HG03095 (cell line): Measurements from ENCODE around the gene ASPM.
"Not testable (repeated sequence)": the region's sequence is repeated elsewhere in the genome, so short reads cannot be mapped to it uniquely, and the experiment has no call there.

Experiments used
- ATAC-seq: cut with Tn5 transposase; IDR thresholded peaks from one replicate; pipeline ENCODE4 v1.9.1; 2021; ENCODE audit warnings: moderate library complexity; ENCODE audit not compliant: unreplicated experiment

The ASPM gene

DNA sequence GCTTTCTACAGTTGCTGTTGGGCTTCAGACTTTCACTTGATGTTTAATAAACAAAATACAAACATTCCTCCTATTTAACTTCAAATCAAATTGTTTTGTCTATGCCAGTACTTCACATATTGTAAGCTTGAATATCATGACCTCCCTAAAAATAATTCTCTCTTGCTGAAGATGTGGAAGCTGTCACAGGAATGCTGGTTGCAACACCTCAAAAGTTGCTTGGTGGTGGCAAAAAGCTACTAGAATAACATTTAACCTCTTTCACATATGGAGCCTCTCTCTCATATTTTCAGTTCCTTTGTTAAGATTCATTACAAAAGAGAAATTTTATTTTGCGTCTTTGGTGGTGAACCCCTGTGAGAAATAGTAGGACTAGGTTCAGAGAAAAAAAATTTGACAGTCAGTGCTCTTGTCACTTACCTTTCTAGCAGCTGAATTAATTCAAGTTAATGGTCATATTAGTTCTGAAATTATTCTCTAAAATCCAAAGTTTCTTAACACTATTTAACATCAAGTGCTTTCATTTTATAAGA lies 53.9 kb downstream of the ASPM start:
- ATAC-seq, result no peak

DNA sequence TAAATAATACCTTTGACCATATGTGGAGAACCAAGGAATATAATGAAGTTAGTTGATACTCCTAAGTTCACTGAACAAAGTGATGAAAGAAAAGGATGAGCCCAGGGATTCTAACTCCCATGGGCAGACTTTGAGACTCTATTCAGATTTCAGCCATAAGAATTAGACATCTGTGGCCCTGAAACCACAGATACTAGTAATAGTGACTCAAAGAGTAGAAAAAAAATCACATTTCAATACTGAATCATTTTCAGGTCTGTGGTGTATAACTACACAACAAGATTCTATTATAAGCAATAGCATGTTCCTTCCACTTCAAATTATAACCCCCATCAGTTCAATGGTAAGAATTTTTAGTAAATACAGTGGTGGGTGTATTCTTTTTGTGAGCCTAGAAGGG lies 63.0 kb downstream of the ASPM start:
- no peak for ATAC-seq

DNA sequence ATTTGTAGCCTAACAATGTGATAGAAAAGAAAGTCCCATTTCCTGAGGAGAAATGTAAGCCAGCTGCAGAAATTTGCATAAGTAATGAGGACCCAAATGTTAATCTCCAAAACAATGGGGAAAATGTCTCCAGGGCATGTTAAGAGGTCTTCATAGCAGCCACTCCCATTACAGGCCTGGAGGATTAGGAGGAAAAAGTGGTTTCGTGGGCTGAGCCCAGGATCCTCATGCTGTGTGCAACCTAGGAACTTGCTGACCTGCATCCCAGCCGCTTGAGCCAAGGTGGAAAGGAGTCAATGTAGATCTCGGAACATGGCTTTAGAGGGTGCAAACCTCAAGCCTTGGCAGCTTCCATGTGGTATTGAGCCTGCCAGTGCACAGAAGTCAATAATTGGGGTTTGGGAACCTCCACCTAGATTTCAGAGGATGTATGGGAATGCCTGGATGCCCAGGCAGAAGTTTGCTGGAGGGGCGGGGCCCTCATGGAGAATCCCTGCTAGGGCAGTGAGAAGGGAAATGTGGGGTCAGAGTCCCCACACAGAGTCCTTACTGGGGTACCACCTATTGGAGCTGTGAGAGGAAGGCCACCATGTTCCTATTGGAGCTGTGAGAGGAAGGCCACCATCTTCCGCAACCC lies 65.2 kb downstream of the ASPM start:
- ATAC-seq, result no peak

DNA sequence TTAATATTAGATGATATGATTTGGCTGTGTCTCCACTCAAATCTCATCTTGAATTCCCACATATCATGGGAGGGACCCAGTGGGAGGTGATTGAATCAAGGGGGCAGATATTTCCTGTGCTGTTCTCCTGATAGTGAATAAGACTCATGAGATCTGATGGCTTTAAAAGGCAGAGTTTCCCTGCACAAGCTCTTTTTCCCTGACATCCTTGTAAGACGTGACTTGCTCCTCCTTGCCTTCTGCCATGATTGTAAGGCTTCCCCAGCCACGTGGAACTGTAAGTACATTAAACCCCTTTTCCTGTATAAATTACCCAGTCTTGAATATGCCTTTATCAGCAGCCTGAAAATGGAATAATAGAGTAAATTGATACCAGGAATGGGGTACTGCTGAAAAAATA lies 66.1 kb downstream of the ASPM start:
- no peak for ATAC-seq

DNA sequence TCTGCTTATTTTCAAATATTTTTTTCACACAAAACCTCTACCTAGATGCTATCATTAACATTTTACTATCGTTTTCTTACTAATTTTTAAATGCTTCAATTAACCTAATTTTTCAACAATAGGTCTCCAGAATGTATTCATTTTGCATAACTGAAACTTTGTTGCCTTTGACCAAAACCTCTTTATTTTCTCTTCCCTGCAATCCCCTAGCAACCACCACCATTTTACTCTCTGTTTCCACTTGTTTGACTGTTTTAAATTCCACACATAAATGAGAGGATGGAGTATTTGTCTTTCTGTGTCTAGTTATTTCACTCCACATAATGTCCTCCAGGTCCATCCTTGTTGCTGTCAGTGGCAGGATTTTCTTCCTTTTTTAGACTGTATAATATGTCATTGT lies 69.9 kb downstream of the ASPM start:
- ATAC-seq, result no peak

DNA sequence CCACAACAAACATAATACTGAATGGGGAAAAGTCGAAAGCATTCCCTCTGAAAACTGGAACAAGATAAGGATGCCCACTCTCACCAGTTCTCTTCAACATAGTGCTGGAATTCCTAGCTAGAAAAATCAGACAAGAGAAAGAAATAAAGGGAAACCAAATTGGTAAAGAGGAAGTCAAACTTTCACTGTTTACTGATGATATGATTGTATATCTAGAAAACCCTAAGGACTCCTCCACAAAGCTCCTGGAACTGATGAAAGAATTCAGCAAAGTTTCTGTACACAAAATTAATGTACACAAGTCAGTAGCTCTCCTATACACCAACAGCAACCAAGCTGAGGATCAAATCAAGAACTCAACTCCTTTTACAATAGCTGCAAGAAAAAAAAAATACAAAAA lies 72.5 kb downstream of the ASPM start:
- ATAC-seq, result no peak

DNA sequence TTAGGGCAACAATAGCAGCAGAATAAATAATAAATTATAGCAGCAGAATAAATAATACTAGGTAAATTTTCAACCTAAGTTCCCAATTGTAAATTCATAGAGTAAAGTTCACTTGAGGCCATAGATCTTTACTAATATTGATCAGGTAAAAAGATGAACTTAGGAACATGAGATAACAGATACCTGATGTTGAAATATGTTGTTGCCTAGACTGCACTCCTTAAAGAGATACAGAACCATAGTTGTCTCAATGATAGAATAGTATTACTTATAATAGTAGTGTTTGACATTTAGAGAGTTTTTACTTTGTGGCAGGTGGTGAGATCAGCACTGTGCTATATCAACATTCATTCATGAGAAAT lies 79.0 kb downstream of the ASPM start:
- ATAC-seq, result no peak

DNA sequence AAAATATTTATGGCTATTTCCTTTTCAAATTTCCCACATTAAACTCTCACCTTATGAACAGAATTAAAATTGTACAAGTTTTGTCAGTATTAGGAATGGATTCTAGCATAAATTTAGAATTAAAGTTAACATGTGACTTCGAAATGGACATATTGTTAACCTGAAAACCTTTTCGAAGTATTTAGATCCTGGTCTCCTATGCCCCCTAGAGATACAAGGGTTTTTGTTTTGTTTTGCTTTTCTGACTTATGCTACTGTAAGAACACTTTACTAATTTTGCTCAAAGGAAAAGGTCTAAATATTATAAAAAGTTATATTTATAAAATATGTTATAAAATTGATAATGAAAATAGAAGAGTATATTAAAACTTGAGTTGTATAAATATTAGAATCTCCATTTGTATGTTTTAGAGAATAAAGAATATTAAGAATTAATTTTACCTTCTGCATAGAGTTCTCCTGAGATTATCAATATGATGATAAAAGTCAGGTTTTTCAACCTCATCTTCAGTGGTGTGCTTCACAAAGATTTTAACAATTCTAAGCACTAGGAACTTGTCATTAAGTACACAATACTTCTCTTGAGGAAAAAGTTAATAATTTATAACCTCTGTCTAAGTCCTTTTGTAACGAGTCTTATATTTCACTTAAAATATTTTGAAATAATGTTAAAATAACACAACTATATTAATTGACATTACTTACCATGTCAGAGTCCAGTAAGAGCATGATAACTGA lies 79.6 kb downstream of the ASPM start, which contains the start of gene F13B:
Gene F13B, minus strand, starts transcription at position 542 of the 738 bp plus-strand sequence. Its CDS starts 37 bp downstream, at position 505.
- ATAC-seq, result no peak

DNA sequence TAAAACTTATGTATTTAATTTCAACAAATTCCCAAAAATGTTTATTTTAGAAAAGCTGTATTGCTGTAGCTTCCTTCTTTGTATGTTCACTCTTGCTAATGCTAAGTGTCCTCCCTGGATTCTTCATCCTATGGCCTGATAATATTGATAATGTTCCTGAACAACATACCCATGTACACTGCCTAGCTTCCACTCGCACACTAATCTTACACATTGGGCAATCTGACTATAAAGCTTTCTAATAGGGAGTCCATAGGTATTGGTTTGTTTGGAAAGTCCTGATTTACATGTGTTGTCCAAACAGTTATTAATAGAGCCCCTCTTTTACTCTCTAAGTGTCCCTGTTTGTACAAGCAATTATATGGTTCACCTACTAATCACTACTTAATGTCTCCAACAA lies 80.2 kb downstream of the ASPM start:
- ATAC-seq, result no peak

DNA sequence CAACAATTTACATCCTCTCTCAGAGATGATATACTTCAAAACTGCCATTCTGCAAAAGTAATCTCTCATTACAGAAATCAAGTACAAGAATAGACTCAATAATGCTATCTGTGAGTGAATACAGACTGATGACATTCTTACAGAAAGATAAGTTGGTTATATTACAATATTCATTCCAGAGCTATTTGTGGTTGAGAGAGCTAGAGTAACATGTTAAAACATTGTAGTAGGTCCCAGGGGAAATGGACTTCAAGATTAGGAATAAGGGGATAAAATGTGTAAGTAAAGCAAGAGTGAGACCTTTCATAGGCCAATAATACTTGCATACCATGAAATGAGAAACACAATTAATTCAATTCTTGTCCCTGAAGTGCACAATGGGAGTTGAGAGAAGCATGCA lies 80.9 kb downstream of the ASPM start:
- ATAC-seq, result no peak

DNA sequence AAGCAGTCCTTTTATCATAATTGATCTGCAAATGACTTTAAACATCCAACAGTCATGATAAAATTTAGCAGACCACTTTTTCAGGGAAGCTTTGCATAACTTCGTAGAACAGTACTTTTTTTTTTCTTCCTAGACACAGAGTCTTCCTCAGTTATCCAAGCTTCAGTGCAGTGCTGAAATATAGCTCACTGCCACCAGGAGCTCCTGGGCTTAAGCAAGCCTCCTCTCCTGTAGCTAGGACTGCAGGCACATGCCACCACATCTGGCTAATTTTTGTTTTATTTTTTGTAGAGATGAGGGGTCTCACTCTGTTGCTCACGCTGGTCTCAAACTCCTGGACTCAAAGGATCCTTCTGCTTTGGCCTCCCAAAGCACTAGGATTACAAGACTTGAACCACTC lies 83.3 kb downstream of the ASPM start:
- ATAC-seq, result no peak

DNA sequence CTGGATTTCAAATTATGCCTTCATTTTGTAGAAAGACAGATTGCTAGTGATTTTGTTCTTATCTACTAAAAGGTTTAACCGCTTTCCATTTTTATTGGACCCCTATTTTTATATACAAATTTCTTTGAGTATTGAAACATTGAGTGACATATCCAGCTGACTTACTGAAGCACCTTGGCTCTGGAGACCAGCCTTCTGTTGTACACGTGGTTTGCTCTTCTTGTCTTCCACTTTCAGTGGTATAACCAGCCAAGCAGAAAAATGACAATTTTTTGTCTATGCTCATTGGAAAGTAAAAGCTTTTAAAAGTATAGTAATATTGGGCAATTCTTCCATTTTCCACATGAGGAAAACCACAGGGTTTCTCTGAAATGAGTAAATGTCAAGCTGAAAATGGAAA lies 83.8 kb downstream of the ASPM start:
- ATAC-seq, result peak; percentile 60

DNA sequence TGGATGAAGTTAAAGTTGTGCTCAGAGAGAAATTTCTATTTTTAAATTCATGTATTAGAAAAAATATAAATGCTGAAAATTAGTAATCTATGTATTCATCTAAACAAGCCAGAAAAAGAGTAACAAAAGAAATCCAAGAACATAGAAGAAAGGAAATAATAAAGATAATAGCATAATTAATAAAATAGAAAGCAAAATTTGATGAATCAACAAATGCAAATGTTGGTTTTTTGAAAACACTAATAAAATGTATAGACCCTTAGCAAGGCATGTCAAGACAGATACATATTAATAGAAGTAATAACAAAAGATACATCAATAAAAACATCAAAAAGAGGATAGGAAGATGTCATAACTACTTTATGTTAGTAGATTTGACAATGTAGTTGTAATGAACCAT lies 97.4 kb downstream of the ASPM start:
- ATAC-seq, result no peak

DNA sequence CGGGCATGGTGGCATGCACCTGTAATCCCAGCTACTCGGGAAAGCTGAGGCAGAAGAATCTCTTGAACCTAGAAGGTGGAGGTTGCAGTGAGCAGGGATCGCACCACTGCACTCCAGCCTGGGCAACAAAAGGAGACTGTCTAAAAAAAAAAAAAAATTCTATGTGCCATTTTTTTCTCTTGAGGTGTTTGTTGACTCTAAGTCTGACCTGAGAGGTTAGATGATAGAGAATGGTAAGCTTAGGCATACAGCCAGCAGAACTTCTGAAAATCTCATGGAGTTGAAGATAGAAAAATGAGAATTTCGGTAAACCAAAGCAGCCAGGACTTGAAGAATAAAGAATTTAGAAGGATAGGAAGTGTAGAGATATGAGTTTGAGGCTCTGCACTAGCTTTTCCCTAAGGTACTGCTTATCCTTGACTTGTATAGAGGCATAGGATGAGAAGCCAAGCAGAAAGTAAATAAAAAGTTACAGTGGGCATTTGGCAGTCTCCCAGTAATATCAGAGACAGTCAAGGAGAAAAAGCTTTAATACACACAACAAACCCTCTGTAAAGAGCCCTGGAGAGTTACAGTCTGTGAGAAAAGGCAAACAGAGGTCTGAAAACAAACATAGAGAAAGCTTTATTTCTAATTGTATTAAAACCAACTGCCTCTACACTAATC lies 103.7 kb downstream of the ASPM start:
- ATAC-seq, result no peak

DNA sequence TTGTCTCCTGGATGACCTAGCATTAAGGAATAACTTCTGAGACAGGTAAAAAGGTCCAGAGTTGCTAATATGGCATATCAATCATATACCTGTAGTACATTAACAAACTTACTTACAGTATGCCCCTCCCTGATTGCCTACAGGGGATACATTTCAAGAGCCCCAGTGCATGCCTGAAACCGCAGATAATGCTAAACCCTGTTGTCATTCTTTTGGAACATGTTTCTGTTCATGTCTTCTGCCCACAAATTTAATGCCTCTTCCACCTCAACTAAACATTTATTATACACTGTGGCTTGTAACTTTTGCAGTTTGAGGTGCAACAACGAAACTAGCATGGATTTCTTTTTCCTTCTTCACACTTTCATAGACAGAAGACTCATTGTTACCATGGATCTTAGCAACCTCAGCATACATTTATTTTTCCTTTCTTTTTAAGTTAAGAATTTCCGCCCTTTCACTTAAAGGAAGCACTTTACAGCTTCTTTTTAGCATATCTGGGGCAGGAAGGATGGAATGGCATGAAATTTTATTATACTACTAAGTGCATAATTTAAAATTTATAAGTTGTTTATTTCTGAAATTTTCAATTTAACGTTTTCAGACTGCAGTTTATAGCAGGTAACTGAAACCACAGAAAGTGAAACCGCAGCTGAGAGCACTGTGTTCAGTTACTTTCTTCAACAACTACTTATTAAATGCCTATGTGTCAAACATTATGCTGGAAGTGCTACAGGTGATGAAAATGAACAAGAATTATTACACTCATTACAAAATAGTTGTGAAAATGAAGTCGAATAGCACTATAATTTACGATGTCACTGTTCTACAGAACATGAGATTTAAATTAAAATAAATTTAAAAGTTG lies 104.7 kb downstream of the ASPM start:
- peak; percentile 81 for ATAC-seq

DNA sequence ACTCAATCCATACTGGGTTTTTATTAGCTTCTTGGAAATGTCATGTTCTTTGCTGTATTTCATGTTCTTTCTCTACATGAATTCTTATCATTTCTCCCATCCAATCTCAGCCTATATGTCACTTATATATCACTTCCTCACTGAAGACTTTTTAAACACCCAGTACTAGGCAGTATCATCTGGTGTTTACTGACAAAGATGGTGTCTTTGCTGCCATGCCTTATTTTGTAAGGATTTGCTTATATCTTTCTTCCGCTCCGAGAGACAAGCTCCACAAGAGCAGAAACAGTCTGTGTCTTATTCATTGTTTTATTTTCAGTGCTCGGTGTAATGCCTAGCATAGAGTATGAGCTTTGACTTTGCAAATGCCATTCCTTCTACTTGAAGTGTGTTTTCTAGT lies 109.6 kb downstream of the ASPM start:
- no peak for ATAC-seq

DNA sequence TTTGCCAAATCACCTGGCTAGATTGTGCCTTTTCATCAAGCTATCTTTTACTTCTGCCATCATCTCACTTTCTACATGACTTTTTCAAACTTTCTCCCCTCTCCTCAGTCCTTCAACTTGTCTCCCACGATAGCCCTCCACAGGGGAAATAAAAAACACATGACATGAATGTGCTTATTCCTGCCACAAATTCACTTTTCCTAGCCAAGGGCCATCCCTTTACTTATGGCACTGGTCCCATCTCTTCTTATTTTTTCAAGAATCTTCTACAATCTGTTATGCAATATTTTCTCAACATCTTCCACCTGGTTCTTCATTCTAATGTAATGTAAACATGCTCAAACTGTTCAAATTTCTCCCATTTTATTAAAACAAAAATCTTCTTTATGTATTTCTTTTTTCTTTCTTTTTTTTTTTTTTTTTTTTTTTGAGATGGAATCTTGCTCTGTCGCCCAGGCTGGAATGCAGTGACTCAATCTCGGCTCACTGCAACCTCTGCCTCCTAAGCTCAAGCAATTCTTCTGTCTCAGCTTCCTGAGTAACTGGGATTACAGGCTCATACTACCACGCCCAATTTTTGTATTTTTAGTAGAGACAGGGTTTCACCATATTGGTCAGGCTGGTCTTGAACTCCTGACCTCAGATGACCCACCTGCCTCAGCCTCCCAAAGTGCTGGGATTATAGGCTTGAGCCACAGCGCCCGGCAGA lies 111.7 kb downstream of the ASPM start:
- not testable (repeated sequence) for ATAC-seq
